ENCODE results near the gene ACTN1. TPM values are rescaled to one million over a fixed set of nuclear protein-coding genes. Genes with fewer than 3 reads are reported as not detected.
A peak's percentile ranks its signal among the peaks of the same experiment; 100 is the strongest.

Gene ACTN1
- polyA plus RNA-seq, 1 experiment = 1,184 TPM

- CTCF ChIA-PET = interaction anchor here (0.8 to 1.6 kb wide), 2 partner anchors 9 to 10 kb away, joined by 3 to 9 read pairs; no protein-coding TSS in a partner anchor
- no peak for TF ChIP-seq CTCF (IDR thresholded peaks at IDR 0.05; ENCODE audit: insufficient read depth, low read depth, low read length)
- Histone ChIP-seq H3K27me3 (ENCODE audit: control insufficient read depth, insufficient read depth, low read length) (no peaks in the 10 kb centered on the region), H3K36me3 (ENCODE audit: control insufficient read depth, insufficient read depth, low read length) (no peaks in the 10 kb centered on the region), H3K4me3 (ENCODE audit: low read depth, low read length) (no peak overlapping the region)
- POLR2A ChIA-PET = no interaction called here
- no peak for DNase-seq (ENCODE audit: low read depth)
Measured at GRCh38 chr14:68834816-68835215, 144.3 kb downstream of the ACTN1 start.

GRCh38 chr14:68828698-68829097, 150.4 kb downstream of the ACTN1 start:
- CTCF ChIA-PET = interaction anchor here (0.6 to 2.7 kb wide), 5 partner anchors 12 to 895 kb away, joined by 3 to 10 read pairs (median 5); no protein-coding TSS in a partner anchor
- no peak for TF ChIP-seq CTCF (IDR thresholded peaks at IDR 0.05; ENCODE audit: insufficient read depth, low read depth, low read length)
- POLR2A ChIA-PET = no interaction called here
- no peaks in the 10 kb centered on the region for H3K36me3 ChIP-seq (ENCODE audit: control insufficient read depth, insufficient read depth, low read length)
- H3K27me3 ChIP-seq (ENCODE audit: control insufficient read depth, insufficient read depth, low read length) = no peaks in the 10 kb centered on the region
- DNase-seq (ENCODE audit: low read depth) = no peak
- no peak overlapping the region for H3K4me3 ChIP-seq (ENCODE audit: low read depth, low read length)

GRCh38 chr14:68825729-68826128, 153.4 kb downstream of the ACTN1 start:
- Histone ChIP-seq H3K4me3 (ENCODE audit: low read depth, low read length) (no peak overlapping the region), H3K36me3 (ENCODE audit: control insufficient read depth, insufficient read depth, low read length) (no peaks in the 10 kb centered on the region), H3K27me3 (ENCODE audit: control insufficient read depth, insufficient read depth, low read length) (no peaks in the 10 kb centered on the region)
- TF ChIP-seq CTCF (IDR thresholded peaks at IDR 0.05; ENCODE audit: insufficient read depth, low read depth, low read length) = no peak
- POLR2A ChIA-PET = no interaction called here
- no peak for DNase-seq (ENCODE audit: low read depth)
- CTCF ChIA-PET = interaction anchor here (1.0 to 6.7 kb wide), 13 partner anchors 10 to 987 kb away, joined by 3 to 37 read pairs (median 4); no protein-coding TSS in a partner anchor

GRCh38 chr14:68824517-68825347, 154.4 kb downstream of the ACTN1 start:
- no peak for DNase-seq (ENCODE audit: low read depth)
- POLR2A ChIA-PET = interaction anchor here (0.6 kb wide), 1 partner anchor 319 kb away, joined by 3 read pairs; no protein-coding TSS in a partner anchor

More at GRCh38 chr14:68824517-68825347, 154.4 kb downstream of the ACTN1 start:
- Histone ChIP-seq H3K4me3 (ENCODE audit: low read depth, low read length) (no peak overlapping the region), H3K27me3 (ENCODE audit: control insufficient read depth, insufficient read depth, low read length) (no peaks in the 10 kb centered on the region), H3K36me3 (ENCODE audit: control insufficient read depth, insufficient read depth, low read length) (no peaks in the 10 kb centered on the region)
- peak; percentile 94 for TF ChIP-seq CTCF (IDR thresholded peaks at IDR 0.05; ENCODE audit: insufficient read depth, low read depth, low read length)
- CTCF ChIA-PET = interaction anchor here (0.5 to 6.7 kb wide), 33 partner anchors 9 to 1010 kb away, joined by 3 to 37 read pairs (median 4); no protein-coding TSS in a partner anchor

Measured in BJ (cell line).